Spinal cord (tissue), 10 donors: ENCODE measurements around the gene SLC6A1. TPM values are rescaled to one million over a fixed set of nuclear protein-coding genes. Genes with fewer than 3 reads are reported as not detected.
A peak's percentile ranks its signal among the peaks of the same experiment; 100 is the strongest.
"Not testable (repeated sequence)": the region's sequence is repeated elsewhere in the genome, so short reads cannot be mapped to it uniquely, and the experiment has no call there.

Source experiments
- DNase-seq, 6 donors: peaks; one replicate each; pipeline versions ENCODE4 v3.0.0 to v3.0.0-alpha.2; 2013 to 2015; ENCODE audit warnings: low spot score in 6 of 6, low read depth in 4 of 6
- H3K27ac ChIP-seq: one replicate; pipeline ENCODE4 v1.5.1; 2013; ENCODE audit warnings: low read depth, low read length, control low read depth
- H3K27me3 ChIP-seq: one replicate; pipeline ENCODE4 v1.6.1; 2013; ENCODE audit warnings: low read length; ENCODE audit not compliant: control insufficient read depth, insufficient read depth
- H3K36me3 ChIP-seq: one replicate; pipeline ENCODE4 v1.6.1; 2013; ENCODE audit warnings: low read length; ENCODE audit not compliant: control insufficient read depth, insufficient read depth
- H3K4me1 ChIP-seq: one replicate; pipeline ENCODE4 v1.6.1; 2013; ENCODE audit warnings: low read length; ENCODE audit not compliant: control insufficient read depth, insufficient read depth
- H3K4me3 ChIP-seq: one replicate; pipeline ENCODE4 v1.5.1; 2013; ENCODE audit warnings: low read depth, low read length, control low read depth
- H3K9me3 ChIP-seq: one replicate; pipeline ENCODE4 v1.6.1; 2013; ENCODE audit warnings: low read length; ENCODE audit not compliant: control insufficient read depth, insufficient read depth
- whole genome bisulfite sequencing: methylation state at CpG from one replicate; pipeline ENCODE4 v1.1.5; 2013; ENCODE audit warnings: missing lambda C conversion rate; ENCODE audit not compliant: insufficient coverage; 5-methylcytosine and 5-hydroxymethylcytosine counted together
- polyA plus RNA-seq, 2 donors: library from polyadenylated mRNA; unstranded; fragments of 120-200 nt; gene quantifications; one replicate each; pipeline ENCODE4 v1.2.1, GENCODE V29; 2013; ENCODE audit not compliant: insufficient read length in 2 of 2
- total RNA-seq, 2 donors: library from RNA; depleted of rRNA in 1 of 2; stranded (reverse); fragments of 120-200 nt in 1 of 2; fragments of >200 nt in 1 of 2; gene quantifications; one replicate each; pipeline versions ENCODE4 v1.2.3 to v1.2.4, GENCODE V29; 2013 to 2014
- donor health status: healthy.

The SLC6A1 gene
- total and polyA plus RNA-seq, 4 donors, result 228 to 740 (median 376) TPM

DNA sequence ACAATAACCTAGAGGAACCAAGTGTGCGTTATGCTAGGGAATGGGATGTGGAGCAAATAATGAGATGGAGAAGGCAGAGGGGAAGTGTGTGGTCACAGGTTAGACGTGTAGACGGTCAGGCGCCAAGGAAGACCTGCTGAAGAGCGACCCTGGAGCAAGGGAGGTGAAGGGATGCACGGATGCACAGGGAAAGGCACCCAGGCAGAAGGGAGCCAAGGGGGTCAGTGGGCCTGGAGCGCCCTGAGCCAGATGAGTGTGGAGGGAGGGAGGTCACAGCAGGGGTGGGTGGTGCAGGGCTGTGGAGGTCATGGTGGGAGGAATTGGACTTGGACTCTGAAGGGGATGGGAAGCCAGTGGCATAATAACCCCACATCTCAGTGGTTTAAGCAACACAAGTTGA is 70.2 kb downstream of the SLC6A1 start:
- Histone ChIP-seq H3K27me3 (no peaks in the 10 kb centered on the region), H3K4me3 (no peak overlapping the region), H3K4me1 (peaks cover 17% of the 10 kb centered on the region), H3K27ac (no peak overlapping the region), H3K9me3 (peaks cover 2% of the 10 kb centered on the region), H3K36me3 (no peaks in the 10 kb centered on the region)
- 92% methylated on average over 7 of the region's 7 CpGs for WGBS
- no peak for DNase-seq

DNA sequence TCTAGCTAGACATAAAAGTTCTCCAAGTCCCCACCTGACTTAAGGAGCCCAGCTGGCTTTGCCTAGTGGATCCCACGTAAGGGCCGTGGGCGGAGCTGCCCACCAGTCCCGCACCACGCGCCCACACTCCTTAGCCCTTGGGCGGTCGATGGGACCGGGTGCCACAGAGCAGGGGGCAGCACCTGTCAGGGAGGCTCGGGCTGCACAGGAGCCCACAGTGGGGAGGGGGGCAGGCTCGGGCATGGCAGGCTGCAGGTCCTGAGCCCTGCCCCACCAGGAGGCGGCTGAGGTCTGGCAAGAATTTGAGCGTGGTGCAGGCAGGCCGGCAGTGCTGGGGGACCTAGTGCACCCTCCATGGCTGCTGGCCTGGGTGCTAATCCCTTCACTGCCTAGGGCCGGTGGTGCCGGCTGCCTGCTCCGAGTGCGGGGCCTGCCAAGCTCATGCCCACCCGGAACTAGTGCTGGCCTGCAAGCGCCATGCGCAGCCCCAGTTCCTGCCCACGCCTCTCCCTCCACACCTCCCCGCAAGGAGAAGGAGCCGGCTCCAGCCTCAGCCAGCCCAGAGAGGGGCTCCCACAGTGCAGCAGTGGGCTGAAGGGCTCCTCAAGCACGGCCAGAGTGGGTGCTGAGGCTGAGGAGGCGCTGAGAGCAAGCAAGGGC is 78.7 kb downstream of the SLC6A1 start:
- 95% methylated on average over 24 of the region's 26 CpGs for WGBS
- Histone ChIP-seq H3K27me3 (no peaks in the 10 kb centered on the region), H3K4me3 (no peak overlapping the region), H3K36me3 (no peaks in the 10 kb centered on the region), H3K4me1 (no peaks in the 10 kb centered on the region), H3K9me3 (peaks cover 2% of the 10 kb centered on the region), H3K27ac (no peak overlapping the region)
- DNase-seq, result no peak

DNA sequence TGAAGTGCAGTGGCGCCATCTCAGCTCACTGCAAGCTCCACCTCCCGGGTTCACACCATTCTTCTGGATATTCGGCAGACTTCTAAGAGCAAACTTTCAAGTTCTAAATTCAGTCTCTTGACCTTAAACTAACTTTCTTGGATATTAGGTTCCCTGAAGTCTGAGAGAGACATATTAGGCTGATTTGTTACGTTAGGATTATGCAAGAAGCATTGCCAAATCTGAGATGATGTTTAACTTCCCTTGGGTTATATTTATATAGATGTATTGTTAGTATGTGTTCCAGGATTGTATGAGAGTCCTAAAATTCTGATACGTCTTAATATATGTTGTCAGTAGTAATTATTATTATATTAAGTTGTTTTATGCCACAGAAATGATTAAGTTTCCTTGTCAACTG is 80.1 kb downstream of the SLC6A1 start:
- Histone ChIP-seq H3K9me3 (peaks cover 1% of the 10 kb centered on the region), H3K36me3 (no peaks in the 10 kb centered on the region), H3K4me1 (no peaks in the 10 kb centered on the region), H3K27me3 (no peaks in the 10 kb centered on the region), H3K27ac (no peak overlapping the region), H3K4me3 (no peak overlapping the region)
- WGBS, result 100% methylated on average over 2 of the region's 5 CpGs
- DNase-seq, result no peak

DNA sequence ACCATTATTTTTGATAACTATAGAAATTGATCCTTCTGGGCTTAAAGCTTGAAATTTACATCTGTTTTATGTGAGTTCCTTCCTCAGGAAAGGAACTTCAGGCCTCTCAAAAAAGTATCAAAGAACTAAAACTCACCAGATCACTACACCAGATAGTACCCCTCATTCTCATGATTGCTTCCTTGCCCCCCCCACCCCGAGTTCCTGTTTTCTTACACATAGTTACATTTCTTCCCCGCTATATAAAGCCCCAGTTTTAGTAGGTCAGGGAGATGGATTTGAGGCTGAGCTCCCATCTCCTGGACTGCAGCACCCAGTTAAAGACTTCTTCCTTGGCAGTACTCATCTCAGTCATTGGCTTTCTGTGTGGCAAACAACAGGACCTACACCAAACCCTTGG is 81.5 kb downstream of the SLC6A1 start:
- no peaks in the 10 kb centered on the region for H3K36me3 ChIP-seq
- 100% methylated on average over 1 of the region's 2 CpGs for WGBS
- no peaks in the 10 kb centered on the region for H3K4me1 ChIP-seq
- H3K4me3 ChIP-seq, result no peak overlapping the region
- H3K27me3 ChIP-seq, result no peaks in the 10 kb centered on the region
- H3K9me3 ChIP-seq, result no peaks in the 10 kb centered on the region
- H3K27ac ChIP-seq, result no peak overlapping the region
- no peak for DNase-seq

DNA sequence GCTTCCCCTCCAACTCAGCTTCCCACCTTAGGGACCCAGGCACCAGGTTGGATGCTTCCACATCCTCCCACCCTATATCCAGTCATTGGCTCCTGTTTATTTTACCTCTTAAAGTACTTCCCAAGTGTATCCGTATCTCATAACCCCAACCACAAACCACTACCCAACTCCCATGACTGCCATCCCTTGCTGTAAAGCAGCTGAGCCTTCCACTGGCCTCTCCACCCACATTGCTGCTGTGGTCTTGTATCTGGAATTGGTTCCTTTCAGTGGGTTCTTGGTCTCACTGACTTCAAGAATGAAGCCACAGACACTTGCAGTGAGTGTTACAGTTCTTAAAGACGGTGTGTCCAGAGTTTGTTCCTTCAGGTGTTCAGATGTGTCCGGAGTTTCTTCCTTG is 81.9 kb downstream of the SLC6A1 start:
- no peaks in the 10 kb centered on the region for H3K36me3 ChIP-seq
- H3K27ac ChIP-seq, result no peak overlapping the region
- 91% methylated on average over 3 of the region's 3 CpGs for WGBS
- H3K4me3 ChIP-seq, result no peak overlapping the region
- H3K4me1 ChIP-seq, result no peaks in the 10 kb centered on the region
- no peaks in the 10 kb centered on the region for H3K27me3 ChIP-seq
- no peaks in the 10 kb centered on the region for H3K9me3 ChIP-seq
- DNase-seq, result no peak

DNA sequence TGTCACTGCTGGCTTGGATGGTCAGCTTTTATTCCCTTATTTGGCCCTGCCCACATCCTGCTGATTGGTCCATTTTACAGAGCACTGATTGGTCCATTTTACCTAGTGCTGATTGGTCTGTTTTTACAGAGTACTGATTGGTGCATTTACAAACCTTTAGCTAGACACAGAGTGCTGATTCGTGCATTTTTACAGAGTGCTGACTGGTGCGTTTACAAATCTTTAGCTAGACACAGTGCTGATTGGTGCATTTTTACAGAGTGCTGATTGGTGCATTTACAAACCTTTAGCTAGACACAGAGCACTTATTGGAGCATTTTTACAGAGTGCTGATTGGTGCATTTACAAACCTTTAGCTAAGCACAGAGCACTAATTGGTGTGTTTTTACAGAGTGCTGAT is 82.6 kb downstream of the SLC6A1 start:
- not testable (repeated sequence) for H3K27ac ChIP-seq, H3K4me3 ChIP-seq, H3K9me3 ChIP-seq, H3K36me3 ChIP-seq, H3K4me1 ChIP-seq, DNase-seq, H3K27me3 ChIP-seq
- 100% methylated on average over 1 of the region's 2 CpGs for WGBS

DNA sequence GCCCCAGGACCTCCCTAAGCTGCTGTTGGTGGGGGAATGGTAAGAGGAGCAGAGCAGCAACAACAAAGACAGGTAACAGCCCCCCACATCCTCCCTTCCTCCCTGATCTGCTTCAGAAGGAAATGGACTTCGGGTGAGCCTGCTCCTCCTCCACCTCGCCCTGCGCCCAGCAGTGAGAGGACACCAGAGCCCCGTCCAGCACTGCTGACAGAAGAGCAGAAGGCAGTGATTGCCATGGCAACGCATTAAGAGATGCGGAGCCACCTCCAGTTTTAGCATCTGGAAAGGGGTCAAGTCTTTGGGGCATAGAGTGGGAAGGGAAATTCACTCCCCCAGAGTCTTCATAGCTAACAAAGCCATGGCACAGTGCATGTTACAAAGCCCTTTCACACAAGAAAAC is 84.2 kb downstream of the SLC6A1 start:
- Histone ChIP-seq H3K4me3 (no peak overlapping the region), H3K27me3 (no peaks in the 10 kb centered on the region), H3K27ac (no peak overlapping the region), H3K9me3 (no peaks in the 10 kb centered on the region), H3K36me3 (no peaks in the 10 kb centered on the region), H3K4me1 (no peaks in the 10 kb centered on the region)
- DNase-seq, result peak in 1 of 6 donors; percentile 70
- WGBS, result 36% methylated on average over 3 of the region's 6 CpGs

DNA sequence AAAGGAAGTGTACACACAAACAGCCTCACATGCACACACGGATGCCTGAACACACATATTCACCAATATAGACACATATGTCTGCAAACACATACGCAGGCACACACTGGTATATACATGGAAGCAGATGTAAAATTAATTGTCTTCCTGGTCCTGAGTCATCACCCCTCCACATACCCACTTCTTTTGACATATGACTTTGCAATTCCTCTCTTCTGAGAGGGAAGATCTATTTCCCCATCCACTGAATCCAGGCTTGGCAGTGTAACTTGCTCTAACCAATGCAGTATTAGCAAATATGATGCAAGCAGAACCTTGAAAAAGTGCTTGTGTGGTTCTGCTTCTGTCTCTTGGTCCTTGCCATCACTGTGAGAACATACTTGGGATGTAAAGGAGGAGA is 84.9 kb downstream of the SLC6A1 start:
- H3K27ac ChIP-seq, result no peak overlapping the region
- H3K4me1 ChIP-seq, result no peaks in the 10 kb centered on the region
- WGBS, result no CpG with 5 or more reads among the region's 2 CpGs
- DNase-seq, result no peak
- H3K27me3 ChIP-seq, result no peaks in the 10 kb centered on the region
- H3K9me3 ChIP-seq, result no peaks in the 10 kb centered on the region
- no peak overlapping the region for H3K4me3 ChIP-seq
- no peaks in the 10 kb centered on the region for H3K36me3 ChIP-seq

DNA sequence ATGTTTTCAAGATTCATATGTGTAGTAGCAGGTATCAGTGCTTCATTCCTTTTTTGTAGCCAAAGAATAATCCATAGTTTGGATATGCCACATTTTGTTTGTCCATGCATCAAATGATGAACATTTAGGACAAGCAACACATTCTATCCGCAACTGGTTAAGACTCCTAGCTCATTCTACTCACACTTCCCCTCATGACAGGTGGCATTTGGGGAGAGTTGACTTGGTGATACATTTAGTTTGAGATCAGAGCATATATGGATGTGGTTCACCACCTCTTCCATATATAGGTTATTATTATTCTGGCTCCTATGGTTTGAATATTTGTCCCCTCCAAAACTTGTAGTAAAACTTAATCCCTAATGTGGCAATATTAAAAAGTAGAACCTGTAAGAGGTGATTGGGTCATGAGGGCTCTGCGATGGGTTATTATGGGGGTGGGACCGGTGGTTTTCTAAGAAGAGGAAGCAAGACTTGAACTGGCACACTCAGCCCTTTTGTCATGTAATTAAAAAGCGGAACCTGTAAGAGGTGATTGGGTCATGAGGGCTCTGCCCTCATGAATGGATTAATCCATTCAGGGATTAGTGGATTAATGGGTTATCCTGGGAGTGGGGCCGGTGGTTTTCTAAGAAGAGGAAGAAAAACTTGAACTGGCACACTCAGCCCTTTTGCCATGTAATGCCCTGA is 86.4 kb downstream of the SLC6A1 start:
- no peaks in the 10 kb centered on the region for H3K36me3 ChIP-seq
- H3K4me3 ChIP-seq, result no peak overlapping the region
- 85% methylated on average over 3 of the region's 5 CpGs for WGBS
- H3K9me3 ChIP-seq, result no peaks in the 10 kb centered on the region
- no peak overlapping the region for H3K27ac ChIP-seq
- peaks cover under 1% of the 10 kb centered on the region for H3K4me1 ChIP-seq
- H3K27me3 ChIP-seq, result no peaks in the 10 kb centered on the region
- no peak for DNase-seq

DNA sequence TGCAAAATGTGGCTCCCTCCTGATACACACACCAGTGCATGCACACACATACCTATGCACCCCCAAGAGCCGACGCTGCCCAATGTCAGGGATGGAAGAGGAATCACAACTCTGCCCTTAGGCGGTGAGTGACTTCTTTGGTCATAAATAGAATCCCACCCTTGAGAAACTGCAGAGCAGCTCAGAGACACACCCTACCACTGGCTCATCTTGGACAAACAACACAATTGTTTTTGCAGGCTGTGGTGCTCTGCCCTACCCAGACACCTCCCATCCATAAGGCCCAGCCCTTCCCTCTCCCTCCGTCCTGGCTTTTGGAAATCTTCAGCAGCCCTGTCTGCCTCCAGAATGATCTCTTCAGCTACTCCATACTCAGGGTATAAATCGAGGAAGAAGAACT is 87.9 kb downstream of the SLC6A1 start:
- WGBS, result 86% methylated on average over 4 of the region's 5 CpGs
- H3K9me3 ChIP-seq, result no peaks in the 10 kb centered on the region
- no peaks in the 10 kb centered on the region for H3K27me3 ChIP-seq
- no peak for DNase-seq
- H3K27ac ChIP-seq, result no peak overlapping the region
- H3K36me3 ChIP-seq, result no peaks in the 10 kb centered on the region
- no peak overlapping the region for H3K4me3 ChIP-seq
- peaks cover 5% of the 10 kb centered on the region for H3K4me1 ChIP-seq
